Fibroblast of mammary gland (primary cell): Measurements from ENCODE around the gene CDH15.

Source experiments
- DNase-seq: peaks from one replicate; pipeline ENCODE4 v3.0.0-alpha.2; 2010; ENCODE audit warnings: low read depth
- H3K4me3 ChIP-seq: 2 replicates; pipeline ENCODE4 v1.5.1; 2011; ENCODE audit warnings: low read depth, mild to moderate bottlenecking, low read length, moderate library complexity; ENCODE audit not compliant: control insufficient read depth
- TF ChIP-seq, protein P1 (sequence below): conservative IDR thresholded peaks from 2 replicates; pipeline ENCODE4 v1.5.1; 2011; ENCODE audit warnings: low read depth, low read length, inconsistent platforms; ENCODE audit not compliant: control insufficient read depth, insufficient read depth

CDH15 gene, protein sequence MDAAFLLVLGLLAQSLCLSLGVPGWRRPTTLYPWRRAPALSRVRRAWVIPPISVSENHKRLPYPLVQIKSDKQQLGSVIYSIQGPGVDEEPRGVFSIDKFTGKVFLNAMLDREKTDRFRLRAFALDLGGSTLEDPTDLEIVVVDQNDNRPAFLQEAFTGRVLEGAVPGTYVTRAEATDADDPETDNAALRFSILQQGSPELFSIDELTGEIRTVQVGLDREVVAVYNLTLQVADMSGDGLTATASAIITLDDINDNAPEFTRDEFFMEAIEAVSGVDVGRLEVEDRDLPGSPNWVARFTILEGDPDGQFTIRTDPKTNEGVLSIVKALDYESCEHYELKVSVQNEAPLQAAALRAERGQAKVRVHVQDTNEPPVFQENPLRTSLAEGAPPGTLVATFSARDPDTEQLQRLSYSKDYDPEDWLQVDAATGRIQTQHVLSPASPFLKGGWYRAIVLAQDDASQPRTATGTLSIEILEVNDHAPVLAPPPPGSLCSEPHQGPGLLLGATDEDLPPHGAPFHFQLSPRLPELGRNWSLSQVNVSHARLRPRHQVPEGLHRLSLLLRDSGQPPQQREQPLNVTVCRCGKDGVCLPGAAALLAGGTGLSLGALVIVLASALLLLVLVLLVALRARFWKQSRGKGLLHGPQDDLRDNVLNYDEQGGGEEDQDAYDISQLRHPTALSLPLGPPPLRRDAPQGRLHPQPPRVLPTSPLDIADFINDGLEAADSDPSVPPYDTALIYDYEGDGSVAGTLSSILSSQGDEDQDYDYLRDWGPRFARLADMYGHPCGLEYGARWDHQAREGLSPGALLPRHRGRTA

DNA sequence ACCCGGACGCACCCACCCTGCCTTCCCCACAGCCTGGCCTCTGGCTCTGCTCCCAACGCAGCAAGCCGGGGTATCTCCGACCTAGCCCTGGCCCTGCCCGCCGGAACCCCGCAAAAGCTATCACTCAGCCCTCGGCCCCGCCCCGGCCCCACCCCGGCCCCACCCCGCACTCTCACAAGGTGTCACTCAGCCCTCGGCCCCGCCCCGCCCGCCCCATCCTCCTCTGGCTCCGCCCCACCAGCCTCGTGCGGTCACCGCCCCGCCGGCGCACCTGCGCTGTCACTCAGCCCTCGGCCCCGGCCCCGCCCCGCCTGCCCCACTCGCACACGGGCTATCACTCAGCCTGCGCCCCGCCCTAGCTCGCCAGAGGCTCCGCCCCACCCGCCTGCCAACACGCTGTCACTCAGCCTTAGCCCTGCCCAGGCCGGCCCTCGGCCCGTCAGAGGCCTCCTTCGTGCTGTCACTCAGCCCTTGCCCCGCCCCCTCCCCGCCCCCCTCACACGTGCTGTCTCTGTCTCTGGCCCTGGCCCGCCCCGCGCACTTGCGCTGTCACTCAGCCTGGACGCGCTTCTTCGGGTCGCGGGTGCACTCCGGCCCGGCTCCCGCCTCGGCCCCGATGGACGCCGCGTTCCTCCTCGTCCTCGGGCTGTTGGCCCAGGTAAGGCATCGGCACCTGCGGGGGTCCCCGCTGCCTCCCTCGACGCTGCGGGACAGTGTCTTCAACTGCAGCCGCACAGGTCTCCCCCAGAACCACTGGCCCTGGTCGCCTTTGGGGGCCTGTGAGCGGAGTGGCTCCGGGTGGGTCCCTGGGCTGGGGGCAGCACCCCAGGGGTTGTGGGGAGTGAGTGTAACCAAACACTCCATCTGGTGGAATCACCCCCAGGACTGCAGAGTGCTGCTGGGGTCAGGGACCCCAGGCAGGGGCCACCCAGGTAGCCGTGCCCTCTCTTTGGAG lies at the start of gene CDH15:
Gene CDH15, plus strand, starts transcription at position 533 of the 955 bp plus-strand sequence. Its CDS starts 84 bp downstream, at position 617.
- DNase-seq, result peak; percentile 77
- no peak within 1 kb of the TSS for H3K4me3 ChIP-seq
- TF ChIP-seq, protein P1, sequence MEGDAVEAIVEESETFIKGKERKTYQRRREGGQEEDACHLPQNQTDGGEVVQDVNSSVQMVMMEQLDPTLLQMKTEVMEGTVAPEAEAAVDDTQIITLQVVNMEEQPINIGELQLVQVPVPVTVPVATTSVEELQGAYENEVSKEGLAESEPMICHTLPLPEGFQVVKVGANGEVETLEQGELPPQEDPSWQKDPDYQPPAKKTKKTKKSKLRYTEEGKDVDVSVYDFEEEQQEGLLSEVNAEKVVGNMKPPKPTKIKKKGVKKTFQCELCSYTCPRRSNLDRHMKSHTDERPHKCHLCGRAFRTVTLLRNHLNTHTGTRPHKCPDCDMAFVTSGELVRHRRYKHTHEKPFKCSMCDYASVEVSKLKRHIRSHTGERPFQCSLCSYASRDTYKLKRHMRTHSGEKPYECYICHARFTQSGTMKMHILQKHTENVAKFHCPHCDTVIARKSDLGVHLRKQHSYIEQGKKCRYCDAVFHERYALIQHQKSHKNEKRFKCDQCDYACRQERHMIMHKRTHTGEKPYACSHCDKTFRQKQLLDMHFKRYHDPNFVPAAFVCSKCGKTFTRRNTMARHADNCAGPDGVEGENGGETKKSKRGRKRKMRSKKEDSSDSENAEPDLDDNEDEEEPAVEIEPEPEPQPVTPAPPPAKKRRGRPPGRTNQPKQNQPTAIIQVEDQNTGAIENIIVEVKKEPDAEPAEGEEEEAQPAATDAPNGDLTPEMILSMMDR, result no peak

DNA sequence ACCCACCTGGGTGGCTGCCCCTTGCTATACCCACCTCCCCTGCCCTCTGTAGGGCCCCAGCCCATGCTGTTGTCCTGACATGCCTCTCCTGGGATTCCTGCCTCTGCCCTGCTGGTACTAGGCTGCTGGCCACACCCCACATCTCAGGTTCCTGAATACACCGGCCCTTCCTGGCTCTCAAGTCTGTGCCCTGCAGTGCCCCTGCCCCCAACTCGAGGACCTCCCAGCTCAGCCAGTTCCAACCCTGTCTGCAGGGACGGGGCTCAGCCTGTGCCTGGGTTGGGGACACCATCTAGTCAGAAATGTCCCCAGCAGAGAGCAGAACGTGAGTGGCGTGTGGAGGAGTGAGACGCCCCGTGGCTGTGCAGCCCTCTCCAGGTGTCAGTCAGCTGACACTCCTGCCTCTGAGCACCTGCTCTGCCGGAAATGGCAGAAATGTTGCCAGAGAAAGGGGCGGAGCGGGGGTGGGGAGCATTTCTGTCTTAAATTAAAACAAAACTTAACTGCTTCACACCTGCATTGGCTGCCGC lies 49.2 kb upstream of the CDH15 start:
- no peak overlapping the region for H3K4me3 ChIP-seq
- no peak for DNase-seq
- TF ChIP-seq, protein P1, result no peak

DNA sequence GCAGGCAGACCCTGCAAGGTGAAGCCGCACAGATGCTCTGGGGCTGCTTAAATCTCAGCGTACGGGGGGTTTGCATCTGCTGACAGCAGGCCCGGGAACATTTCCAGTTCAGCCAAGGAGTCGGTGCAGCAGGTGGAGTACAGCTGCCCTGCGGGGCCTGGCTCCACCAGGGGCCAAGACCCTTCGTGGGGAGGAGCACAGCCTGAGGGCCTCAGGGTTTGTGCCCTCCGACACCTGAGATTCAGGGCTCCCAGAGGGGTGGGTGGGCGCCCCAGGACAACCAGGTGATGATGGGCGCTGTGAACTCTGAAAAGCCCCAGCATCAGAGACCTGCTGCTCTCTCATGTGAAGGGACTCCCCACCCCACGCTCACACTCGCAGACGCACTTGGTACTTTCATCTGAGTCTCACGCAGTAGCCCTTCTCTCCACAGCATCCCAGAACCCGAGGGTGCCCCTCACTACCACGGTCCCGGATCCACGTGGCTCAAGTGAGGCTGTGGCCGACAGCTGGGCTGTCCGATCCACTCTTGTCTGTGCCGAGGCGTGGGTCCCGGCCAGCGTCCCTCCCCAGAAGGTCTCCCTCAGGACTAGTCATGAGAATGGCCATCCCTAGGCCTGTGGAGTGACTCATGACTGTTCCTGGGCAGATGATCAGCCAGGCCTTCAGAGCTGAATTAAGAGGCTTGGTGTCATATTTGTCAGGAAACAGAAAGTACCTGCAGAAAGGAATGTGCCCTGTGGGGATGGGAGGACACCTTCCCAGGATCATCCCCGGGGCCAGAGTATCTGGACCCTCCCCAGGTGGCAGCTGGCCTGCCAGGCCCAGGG lies 48.3 kb upstream of the CDH15 start:
- H3K4me3 ChIP-seq, result no peak overlapping the region
- TF ChIP-seq, protein P1, result no peak
- DNase-seq, result peak; percentile 20

DNA sequence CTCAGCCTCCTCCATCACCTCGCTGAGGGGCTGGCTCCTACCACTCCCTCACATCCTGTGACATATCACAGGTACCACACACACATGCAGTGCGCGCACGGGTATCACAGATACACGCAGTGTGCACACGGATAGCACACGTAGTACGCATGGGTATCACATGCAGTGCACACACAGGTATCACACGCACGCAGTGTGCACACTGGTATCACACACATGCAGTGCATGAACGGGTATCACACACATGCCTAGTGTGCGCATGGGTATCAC lies 47.8 kb upstream of the CDH15 start:
- DNase-seq, result no peak
- no peak overlapping the region for H3K4me3 ChIP-seq
- TF ChIP-seq, protein P1, result no peak

DNA sequence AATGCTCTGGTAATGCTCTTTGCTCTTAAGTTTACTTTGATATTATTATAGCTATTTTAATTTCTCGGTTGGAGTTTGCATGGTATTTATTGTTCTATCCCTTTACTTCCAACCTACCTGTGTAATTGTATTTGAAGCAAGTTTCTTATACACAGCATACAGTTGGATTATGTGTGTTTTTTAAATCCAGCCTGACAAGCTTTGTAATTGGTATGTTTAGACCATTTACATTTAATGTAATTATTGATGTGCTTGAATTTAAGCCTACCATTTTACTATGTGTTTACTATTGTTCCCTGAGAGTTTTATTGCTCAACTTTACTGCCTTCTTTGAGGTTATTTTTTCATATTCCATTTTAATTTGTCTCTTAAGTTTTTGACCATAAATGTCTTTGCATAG lies 42.2 kb upstream of the CDH15 start:
- H3K4me3 ChIP-seq, result no peak overlapping the region
- no peak for DNase-seq
- TF ChIP-seq, protein P1, result no peak
